CD4-positive, alpha-beta T cell treated with Interleukin-6 at 100 ng/mL for 8 hours (primary cell): ENCODE measurements around the gene ABCB4.
A peak's percentile ranks its signal among the peaks of the same experiment; 100 is the strongest.

Experiments
- DNase-seq: peaks from one replicate; pipeline ENCODE4 v3.0.0-alpha.2; 2020; ENCODE audit warnings: mixed read lengths, low spot score

Gene ABCB4

DNA sequence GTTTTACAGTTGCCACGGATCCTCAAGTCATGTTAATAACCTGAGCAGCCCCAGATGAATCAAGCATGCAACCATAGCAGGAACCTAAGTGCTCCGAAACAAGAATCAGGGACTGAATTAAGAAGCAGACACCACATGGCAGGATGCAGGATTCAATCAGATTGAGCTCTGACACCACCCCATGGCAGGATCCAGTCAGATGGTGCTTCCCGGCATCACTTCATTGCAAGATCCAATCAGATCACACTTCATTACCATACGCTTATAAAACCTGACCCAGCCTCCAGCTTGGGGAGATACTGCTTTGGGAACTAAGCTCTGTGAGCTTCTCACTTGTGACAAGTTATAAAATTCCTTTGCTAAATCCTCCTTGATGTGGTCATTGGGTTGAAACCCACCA, 55.3 kb downstream of the ABCB4 start:
- no peak for DNase-seq

DNA sequence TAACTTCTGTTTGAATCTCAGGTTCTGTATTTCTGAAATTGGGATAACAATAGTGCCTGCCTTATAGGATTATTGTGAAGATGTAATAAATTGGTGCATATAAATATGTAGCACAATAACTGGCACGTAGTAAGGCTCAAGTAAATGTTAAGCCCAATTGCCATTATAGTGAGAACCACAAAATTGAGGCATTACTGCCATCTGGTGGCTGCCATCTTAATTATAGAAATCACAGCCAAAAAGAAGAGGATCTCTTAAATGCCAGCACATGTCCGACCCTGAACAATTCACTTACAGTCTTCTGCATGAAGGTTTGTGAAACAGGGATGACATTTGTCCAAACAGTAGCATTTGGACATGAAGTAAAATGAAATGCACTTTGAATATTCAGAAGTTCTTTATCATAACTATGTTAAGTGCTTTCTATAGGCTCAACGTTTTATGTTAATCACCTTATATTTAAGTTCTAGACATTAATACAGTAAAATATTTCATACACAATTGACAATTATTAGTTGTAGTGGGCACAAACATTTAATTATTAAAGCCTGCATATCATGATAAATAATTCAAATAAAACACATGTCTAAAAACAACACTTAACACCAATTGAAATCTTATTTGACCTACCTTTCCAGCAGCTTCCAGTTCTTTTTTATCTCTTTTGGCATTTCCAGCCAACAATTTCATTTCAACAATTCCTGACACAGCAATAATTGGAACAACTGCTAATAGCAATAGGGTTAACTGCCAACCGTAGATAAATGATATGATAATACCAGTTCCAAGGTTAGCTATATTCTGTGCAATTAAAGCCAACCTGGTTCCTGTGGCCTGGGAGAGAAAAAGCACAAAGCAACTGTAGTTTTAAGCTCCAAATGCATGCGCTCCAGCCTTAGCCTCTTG, 58.5 kb downstream of the ABCB4 start:
- peak; percentile 65 for DNase-seq

DNA sequence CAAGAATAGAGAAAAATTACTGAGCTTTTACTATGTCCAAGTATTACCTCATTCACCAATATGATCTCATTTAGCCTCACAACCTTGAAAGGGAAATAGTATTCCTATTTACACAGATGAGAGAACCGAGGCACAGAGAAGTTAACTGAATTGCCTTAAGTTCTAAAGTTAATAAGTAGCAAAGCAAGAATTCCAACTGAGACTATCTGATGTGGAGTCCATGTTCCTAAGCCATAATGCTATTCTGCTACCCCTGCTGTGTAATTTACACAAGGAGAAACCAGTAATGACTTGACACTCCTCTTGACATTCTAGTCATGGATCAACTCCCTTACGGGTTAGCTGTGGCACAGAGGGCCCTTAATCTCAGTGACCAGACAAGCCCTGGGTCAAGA, 60.7 kb downstream of the ABCB4 start:
- no peak for DNase-seq

DNA sequence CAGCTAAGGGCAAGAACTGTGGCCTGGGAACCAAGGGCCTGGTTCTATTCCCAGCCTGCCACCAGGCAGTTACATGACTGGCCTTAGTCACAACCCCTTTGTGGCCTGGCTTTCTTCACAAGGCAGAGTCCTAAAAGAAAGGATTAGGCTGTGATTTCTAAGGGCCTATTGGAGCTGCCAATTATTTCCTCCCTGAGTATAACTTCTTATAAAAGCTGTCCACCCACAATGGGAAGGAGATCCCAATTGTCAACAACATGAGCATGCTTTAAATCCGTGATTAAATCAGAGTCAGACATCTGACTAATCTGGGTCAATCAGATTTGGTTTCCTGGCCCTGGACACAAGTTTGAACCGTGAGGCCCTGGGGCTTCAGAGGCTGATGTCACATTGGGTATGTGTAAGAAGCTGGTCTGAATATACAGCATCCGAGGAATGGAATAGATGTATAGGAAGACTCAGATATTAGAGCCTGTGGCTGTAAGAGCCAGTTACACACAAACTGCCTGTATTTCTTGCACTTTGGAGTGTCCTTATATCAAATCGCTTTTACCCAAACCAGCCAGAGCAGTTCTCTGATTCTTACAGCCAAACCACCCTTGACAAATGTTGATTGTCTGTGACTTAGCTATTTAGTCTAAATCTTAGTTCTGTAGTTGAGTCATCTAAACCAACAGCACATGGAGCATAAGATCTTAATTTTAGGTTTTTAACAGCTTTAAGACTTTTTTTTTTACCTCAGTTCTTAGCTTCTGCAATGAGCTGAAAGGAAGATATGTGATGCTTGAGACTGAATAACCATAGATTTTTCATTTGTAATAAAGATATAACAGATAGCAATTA, 61.3 kb downstream of the ABCB4 start:
- no peak for DNase-seq

DNA sequence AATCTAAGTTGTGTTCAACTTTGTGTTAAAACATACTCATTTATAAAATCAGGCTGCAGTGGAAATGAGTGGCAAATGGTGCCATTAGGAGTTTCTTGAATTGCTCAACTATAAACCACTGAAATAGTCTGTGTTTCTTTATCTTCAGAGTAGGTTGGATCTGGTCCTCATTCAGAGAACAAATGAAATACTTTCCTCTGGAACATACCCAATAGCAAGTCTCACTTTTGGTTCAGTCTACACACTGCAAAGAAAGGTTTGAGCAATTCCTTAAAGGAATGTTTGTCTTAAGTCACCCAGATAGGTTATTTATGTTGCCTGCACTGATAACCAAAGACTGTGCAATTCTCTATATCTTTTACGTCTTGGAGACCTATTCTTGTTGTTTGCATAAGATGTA, 62.5 kb downstream of the ABCB4 start:
- DNase-seq, result no peak

DNA sequence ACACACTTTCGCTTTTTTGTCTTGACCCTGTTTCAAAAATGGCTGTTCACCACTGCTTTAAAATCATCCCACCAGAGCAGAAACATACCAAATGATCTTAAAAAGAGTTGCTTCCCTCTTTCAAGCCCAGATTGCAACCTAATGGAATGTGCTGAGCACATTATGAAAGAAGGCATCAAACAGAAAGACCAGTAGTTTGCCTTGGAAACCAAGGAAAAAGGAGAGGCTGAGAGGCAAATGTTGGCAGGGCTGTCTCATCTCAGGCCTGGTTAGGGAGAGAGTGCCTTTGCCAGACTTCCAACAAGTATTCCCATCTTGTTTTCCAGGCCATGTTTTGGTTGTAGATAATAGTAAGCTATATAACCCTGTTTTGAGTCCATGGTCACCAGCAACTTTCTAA, 64.3 kb downstream of the ABCB4 start:
- no peak for DNase-seq

DNA sequence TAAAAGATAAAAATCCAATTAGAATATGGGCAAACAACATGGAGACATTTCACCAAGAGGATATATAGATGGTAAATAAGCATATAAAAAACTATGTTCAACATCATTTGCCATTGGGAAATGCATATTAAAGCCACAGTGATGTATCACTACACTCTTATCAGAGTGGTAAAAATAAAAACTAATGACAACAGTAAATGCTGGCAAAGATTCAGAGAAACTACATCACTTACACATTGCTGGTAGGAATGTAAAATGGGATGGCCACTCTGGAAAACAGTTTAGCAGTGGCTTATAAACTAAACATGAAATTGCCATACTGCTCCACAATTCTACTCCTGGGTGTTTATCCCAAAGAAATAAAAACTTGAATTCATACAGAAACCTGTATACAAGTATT, 70.8 kb downstream of the ABCB4 start:
- DNase-seq, result no peak

DNA sequence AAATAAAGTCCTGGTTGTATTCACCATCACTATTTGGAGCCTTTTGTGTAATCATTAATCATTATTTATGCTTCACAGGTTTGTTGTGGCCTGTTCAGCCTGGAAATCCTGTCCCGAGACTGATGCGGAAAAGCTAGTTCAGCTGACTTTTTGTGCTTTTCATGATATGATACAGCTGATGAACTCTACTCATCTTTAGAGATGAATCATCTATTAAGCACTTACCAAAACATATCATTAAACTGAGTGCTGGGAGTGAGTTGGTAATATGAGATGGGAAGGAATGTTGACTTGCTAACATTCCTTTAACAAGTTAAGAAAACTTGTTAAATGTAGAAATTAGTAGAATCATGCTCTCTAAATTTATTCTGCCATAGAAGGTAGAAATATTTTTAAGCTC, 77.0 kb downstream of the ABCB4 start:
- no peak for DNase-seq

DNA sequence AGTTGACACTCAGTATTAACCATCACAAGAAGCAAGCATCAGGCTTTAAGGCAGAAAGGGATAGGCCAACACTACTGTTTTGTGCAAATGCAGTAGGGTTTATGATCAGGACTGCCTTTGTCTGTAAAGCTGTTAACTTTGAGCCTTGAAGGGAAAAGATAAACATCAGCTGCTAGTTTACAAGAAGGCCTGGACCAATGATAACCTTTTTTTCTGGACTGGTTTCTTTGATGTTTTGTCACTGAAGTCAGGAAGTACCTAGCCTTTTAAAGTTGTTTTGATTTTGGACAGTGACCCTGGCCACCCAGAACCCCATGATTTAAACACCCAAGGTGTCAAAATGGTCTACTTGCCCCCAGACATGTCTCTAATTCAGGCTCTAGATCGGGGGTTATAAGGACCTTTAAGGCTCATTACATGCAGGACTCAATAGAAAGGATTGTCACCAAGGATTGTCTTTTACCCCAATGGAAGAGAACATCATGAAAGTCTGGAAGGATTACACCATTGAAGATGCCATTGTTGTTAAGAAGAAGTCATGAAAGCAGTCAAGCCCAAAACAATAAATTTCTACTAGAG, 79.9 kb downstream of the ABCB4 start:
- no peak for DNase-seq

DNA sequence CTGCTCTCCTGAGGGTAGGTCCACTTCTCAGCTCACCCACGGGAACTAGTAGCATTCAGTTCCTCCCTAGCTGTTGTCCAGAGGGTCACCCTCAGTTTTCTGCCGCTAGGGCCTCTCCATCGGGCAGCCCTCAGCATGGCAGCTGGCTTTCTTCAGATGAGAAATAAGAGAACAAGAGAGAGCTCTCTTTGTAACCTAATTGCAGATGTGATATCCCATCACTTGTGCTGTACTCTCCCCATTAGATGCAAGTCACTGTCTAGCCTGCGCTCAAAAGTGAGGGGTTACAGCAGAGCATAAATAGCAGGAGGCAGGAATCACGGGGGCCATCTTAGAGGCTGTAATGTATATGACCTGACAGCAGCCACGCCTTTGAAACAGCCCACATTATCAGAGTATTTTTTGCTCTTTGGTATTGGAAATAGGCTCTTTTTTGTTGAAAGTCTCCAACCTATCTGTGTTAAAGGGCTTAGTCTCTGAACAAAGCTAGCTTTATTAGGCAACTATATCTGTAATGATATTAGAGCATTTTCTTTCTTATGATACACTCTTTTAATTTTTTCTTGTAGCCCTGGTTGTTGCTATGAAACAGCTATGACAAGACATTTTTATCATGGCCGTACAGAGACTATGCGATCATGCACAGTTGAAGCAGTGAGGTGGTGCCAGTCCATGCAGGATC, 84.3 kb downstream of the ABCB4 start:
- DNase-seq, result no peak

DNA sequence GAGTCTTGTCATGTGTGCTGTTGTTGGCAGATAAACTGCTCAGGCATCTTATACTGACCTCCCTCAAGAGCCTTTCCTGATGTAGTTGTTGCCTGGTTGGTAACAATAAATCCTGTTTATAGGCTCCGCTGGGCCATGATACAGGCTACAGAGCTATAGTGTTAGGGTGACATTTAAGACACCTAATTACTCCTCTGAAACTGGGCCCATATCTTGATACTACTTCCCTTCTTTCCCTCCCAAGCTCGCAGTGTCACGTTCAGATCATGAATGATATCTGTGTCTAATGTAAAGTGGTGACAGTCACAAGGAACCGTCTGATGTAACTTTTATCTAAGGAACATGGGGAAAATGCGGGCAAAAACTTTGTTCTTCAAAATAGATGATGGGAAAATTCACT, 94.6 kb downstream of the ABCB4 start:
- no peak for DNase-seq

DNA sequence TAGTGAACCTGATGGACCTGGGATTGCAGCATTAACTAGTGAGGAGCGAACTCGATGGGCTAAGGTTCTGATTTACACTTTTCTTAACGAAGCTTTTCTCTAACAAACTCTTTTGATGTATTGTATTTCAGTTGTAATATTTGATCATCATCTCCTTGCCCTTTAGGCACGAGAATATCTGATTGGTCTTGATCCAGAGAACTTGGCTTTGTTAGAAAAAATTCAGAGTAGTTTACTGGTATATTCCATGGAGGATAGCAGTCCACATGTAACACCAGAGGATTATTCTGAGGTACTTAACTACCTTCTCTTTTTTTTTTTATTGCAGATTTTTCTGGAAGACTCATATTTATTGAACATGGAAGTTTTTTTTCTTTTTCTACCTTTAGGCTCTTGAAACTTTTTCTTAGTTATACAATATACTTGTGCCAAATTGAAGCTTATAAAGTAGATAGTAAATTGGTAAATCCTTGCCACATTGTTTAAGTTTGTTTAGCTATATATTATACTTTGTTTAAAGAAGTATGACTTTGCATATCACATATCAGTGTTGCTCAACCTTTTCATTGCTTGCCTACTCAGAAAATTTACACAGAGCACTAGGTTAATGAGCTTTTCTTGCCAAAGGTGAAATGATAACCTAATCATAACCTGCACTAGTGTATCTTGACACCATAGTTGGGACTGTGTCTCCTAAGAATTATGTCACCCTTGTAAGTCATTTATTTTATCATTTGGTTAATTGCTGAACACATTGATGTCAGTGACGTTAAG, 99.6 kb downstream of the ABCB4 start:
- DNase-seq, result no peak

DNA sequence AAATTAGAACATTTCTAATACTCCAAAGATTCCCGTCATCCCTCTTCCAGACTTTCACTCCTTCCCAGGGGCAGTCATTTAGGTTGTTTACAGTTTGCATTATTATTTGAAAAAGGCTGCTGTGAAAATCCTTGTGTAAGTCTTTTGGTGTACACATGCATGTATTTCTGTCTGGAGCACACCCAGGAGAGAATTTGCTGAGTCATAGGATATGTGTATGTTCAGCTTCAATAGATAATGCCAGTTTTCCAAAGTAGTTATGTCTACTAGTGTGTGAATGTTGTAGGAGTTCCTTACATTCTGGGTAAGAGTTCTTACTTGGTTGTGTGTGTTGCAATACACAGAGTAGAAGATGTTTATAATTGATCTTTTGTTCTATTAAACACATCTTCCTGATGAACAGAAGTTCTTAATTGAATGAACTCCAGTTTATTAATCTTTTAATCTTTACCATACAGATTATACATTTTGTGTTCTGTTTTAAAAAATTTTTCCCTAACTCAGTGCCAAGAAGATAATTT, 104.8 kb downstream of the ABCB4 start:
- DNase-seq, result no peak

DNA sequence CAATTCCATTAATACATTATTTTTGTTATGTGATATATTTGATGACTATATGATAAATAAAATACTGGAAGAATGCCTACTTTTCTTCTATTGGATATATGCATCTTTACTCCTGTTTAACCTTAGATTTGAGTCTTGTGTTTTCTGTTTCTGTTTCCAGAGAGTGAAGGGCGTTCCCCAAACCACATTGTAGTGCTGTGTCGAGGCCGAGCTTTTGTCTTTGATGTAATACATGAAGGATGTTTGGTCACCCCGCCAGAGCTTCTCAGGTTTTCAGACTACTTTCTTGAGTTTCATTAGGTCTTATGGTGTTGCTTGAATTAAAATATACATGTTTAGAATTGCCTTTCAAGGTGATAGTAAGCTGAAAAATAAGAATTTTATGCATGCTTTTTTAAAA, 106.3 kb downstream of the ABCB4 start:
- peak; percentile 37 for DNase-seq

DNA sequence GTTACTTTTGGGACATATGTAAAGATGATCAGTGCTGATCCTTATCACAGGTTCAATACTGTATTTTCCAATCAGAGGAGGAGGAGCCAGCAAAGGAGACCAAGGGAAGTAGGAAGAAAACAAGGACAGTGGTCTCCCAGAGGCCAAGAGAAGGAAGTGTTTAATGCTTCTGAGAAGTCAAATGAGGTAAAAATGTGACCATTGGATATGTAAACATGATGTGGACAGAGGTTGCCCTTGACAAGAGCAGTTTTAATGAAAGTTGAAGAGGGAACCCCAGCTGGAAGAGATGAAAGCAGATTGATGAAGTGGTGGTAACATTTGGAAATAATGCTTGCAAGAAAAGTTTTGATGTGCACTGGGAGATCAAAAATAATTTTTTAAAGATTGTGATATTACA, 111.2 kb downstream of the ABCB4 start:
- DNase-seq, result no peak

DNA sequence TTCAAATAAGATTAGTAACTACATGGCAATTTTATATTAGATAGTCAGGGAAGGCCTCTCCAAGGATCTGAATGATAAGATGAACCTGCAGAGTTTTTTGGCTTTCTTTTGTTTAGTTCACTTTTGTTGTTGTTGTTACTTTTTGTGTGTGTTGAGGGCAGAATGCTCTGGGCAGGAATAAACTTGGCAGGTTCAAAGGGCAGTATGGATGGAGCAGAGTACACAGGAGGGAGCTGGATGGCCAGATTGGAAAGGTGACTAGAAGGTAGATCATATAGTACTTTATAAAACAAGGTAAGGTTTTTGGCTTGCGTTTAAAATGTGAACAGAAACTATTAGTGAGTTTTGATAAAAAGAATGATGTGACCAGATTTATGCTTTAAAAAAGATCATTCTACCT, 112.1 kb downstream of the ABCB4 start:
- DNase-seq, result no peak

DNA sequence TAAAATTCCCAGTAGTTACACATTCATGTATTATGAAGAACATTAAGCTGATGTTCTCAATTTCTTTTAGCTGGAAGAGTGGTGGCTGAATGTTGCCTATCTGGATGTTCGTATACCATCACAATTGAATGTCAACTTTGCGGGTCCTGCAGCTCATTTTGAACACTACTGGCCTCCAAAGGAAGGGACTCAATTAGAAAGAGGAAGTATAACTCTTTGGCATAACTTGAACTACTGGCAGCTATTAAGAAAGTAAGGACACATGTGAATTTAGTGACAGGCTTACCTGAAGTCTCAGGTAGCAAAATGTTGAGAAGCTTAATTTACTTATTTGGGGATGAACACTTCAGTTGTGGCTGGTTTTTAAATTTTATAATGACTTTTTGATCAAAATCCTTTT, 114.2 kb downstream of the ABCB4 start:
- DNase-seq, result no peak

DNA sequence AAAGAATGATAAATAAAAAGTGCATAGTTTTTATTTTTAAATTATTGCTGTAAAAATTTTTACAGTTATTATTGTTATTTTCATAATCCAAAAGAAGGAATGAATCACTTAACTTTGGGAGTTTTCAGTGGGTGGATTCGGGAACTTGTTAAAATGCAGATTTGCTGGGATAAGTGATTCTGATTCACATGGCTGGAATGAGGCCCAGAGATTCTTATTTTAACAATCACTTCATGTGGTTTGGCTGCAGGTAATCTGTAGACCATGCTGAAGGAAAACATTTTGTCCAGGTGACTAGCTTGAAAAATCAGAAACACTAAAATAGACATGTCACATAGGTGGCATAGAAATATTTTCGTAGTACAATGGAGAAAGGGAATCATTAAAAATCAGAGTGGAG, 116.1 kb downstream of the ABCB4 start:
- no peak for DNase-seq

DNA sequence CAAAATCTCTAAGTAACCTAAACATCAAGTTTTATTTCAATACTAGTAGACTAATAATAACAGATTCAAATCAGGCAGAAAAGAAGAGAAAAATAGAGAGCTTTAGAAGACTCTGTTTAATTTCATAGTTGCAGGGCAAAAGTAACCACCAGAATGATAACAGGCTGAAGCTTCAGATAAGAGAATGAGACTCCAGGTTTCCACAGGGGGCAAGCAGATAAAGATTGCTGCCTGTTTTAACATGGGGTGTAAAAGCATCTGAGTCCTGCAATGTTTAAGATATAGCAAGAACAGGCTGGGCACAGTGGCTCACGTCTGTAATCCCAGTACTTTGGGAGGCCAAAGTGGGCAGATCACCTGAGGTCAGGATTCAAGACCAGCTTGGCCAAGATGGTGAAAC, 119.0 kb downstream of the ABCB4 start:
- DNase-seq, result no peak

DNA sequence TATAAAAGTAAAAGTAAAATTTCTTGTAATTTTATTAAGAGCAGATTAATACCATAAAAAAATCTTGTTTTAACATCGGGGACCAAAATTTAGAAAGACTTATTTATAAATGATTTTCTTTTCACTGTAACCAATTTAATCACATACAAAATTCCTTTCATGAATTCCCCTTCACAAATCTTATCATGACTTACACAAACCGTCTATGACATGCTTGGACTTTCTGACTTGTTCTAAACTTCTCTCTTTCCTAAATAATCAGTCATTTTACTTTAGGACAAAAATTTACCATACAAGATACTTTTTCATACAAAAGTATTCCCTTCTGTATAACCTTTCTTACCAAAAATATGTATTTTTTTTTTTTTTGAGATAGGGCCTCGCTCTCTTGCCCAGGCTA, 120.7 kb downstream of the ABCB4 start:
- no peak for DNase-seq
